Thyroid gland (tissue), 4 donors: Measurements from ENCODE around the gene PLCL1. TPM values are rescaled to one million over a fixed set of nuclear protein-coding genes. Genes with fewer than 3 reads are reported as not detected.

ENCODE experiments used
- DNase-seq, 2 donors: peaks; one replicate each; pipeline ENCODE4 v3.0.0-alpha.2; 2019
- H3K27ac ChIP-seq, 3 donors: fragments of 200-600 bp; sonication (generic); 1 replicate in 2 of 3; 2 replicates in 1 of 3; pipeline ENCODE4 v1.5.1; 2016 to 2019; ENCODE audit warnings: mild to moderate bottlenecking in 1 of 3, moderate library complexity in 1 of 3
- H3K27me3 ChIP-seq: fragments of 200-600 bp; sonication (generic); one replicate; pipeline ENCODE4 v1.5.1; 2019
- H3K36me3 ChIP-seq, 2 donors: fragments of 200-600 bp; sonication (generic); one replicate each; pipeline ENCODE4 v1.5.1; 2016 to 2019
- H3K4me1 ChIP-seq, 2 donors: fragments of 200-600 bp; sonication (generic); one replicate each; pipeline ENCODE4 v1.5.1; 2017 to 2019
- H3K4me3 ChIP-seq, 3 donors: fragments of 200-600 bp; sonication (generic); replicated peaks in 1 of 3; 1 replicate in 2 of 3; 2 replicates in 1 of 3; pipeline ENCODE4 v1.5.1; 2016; ENCODE audit warnings: mild to moderate bottlenecking in 1 of 3
- H3K9me3 ChIP-seq: fragments of 200-600 bp; sonication (generic); one replicate; pipeline ENCODE4 v1.5.1; 2017
- POLR2A ChIP-seq, 2 donors: fragments of 450-650 bp; IDR thresholded peaks; one replicate each; pipeline ENCODE4 v1.6.1; 2017; ENCODE audit warnings: antibody characterized with exemption in 2 of 2, mild to moderate bottlenecking in 2 of 2, moderate library complexity in 1 of 2
- WGBS, 2 donors: methylation state at CpG; one replicate each; pipeline ENCODE4 v1.1.5; 2017; 5-methylcytosine and 5-hydroxymethylcytosine counted together
- intact Hi-C: fragments of 100-400 bp; cut with DNase I; formaldehyde crosslinking; loops from one replicate; pipeline ENCODE4 v1.15.1; 2023
- total RNA-seq, 4 donors: library from RNA; depleted of rRNA; stranded (reverse); fragments of >200 nt; gene quantifications; one replicate each; pipeline ENCODE4 v1.2.3, GENCODE V29; 2016
- TF ChIP-seq, protein P1 (sequence below), 6 experiments: fragments of 200-600 bp in 3 of 6; fragments of 450-650 bp in 3 of 6; sonication (generic) in 3 of 6; IDR thresholded peaks; one replicate each; pipeline ENCODE4 v1.5.1; 2016 to 2019; ENCODE audit warnings: antibody characterized with exemption in 6 of 6, mild to moderate bottlenecking in 2 of 6, inconsistent platforms in 1 of 6, moderate library complexity in 1 of 6

Gene PLCL1
- total RNA-seq, 4 donors from 2014 or later, result 9.1 to 11.8 (median 9.9) TPM

DNA sequence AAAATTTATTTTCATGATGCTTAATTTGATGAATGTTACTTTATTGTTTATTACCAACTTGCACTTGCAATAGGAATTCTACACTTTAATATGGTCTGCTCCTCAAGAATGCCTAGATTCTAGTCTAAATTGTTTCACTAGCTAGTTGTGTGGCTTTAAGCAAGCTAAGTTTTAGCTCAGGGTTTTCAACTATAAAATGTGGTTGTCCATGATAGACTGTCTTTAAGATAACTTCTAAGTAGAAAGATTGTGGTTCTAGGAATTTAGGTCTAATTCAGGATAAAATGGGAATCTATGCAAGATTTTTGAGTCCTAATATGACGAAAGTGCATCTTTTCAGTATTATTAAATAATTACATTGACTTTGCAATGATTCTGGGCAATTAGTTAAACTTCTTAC is 294.0 kb downstream of the PLCL1 start:
- no peaks in the 10 kb centered on the region for H3K9me3 ChIP-seq
- TF ChIP-seq POLR2A (IDR thresholded peaks at IDR 0.05), result no peak
- TF ChIP-seq, protein P1, sequence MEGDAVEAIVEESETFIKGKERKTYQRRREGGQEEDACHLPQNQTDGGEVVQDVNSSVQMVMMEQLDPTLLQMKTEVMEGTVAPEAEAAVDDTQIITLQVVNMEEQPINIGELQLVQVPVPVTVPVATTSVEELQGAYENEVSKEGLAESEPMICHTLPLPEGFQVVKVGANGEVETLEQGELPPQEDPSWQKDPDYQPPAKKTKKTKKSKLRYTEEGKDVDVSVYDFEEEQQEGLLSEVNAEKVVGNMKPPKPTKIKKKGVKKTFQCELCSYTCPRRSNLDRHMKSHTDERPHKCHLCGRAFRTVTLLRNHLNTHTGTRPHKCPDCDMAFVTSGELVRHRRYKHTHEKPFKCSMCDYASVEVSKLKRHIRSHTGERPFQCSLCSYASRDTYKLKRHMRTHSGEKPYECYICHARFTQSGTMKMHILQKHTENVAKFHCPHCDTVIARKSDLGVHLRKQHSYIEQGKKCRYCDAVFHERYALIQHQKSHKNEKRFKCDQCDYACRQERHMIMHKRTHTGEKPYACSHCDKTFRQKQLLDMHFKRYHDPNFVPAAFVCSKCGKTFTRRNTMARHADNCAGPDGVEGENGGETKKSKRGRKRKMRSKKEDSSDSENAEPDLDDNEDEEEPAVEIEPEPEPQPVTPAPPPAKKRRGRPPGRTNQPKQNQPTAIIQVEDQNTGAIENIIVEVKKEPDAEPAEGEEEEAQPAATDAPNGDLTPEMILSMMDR (IDR thresholded peaks at IDR 0.05), result no peak
- no peaks in the 10 kb centered on the region for H3K4me1 ChIP-seq
- intact Hi-C loops, result no loop called here
- H3K36me3 ChIP-seq, result no peaks in the 10 kb centered on the region
- no peak overlapping the region for H3K27ac ChIP-seq
- no peak for DNase-seq
- WGBS, 2 donors, result 93 to 100% methylated on average over 1 of the region's 1 CpG
- no peak overlapping the region for H3K4me3 ChIP-seq
- no peaks in the 10 kb centered on the region for H3K27me3 ChIP-seq

DNA sequence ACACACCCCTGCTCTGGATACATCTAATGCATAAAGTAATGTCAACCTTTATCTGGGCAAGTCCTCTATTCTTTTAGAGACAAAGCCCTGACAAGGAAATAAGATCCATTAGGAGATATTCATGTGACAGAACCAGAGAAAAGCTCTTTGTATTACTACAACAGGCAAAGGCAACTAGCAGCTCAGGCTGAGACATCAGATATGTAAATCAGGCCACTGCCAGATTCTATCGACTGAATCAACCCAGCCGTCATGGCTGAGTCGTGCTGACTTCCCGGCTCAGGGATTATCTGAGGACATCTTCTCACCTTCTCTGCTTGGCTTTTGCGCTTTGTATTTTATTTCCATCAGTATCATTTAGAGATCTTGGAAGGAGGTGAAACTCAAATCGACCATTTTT is 294.5 kb downstream of the PLCL1 start:
- Histone ChIP-seq H3K9me3 (no peaks in the 10 kb centered on the region), H3K4me1 (no peaks in the 10 kb centered on the region), H3K4me3 (no peak overlapping the region), H3K36me3 (no peaks in the 10 kb centered on the region), H3K27me3 (no peaks in the 10 kb centered on the region), H3K27ac (no peak overlapping the region)
- DNase-seq, result no peak
- WGBS, 2 donors, result 46 to 59% methylated on average over 6 of the region's 6 CpGs
- no peak for TF ChIP-seq POLR2A (IDR thresholded peaks at IDR 0.05)
- intact Hi-C loops, result no loop called here

DNA sequence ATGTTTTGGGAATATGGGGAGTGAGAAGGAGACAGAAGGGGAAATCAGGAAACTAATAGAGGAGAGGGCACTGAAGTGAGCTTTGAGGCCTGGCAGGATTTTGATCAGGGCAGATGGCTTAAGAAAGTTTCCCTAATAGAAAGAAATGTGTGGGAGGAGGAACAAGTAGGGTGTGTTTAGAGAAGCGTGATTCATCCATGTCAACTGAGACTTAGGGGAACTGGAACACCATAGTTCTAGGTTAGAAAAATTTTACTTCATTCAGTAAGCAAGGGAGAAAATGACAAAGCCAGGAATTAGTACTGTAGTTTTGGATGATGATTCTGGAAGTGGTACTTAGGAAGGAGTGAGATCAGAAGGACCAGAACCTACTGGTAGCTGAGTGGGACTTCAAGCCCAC is 296.0 kb downstream of the PLCL1 start:
- WGBS, 2 donors, result 58 to 60% methylated on average over 1 of the region's 1 CpG
- DNase-seq, result no peak
- no peaks in the 10 kb centered on the region for H3K27me3 ChIP-seq
- no peaks in the 10 kb centered on the region for H3K9me3 ChIP-seq
- H3K36me3 ChIP-seq, result no peaks in the 10 kb centered on the region
- H3K27ac ChIP-seq, result no peak overlapping the region
- TF ChIP-seq, protein P1 (IDR thresholded peaks at IDR 0.05), result no peak
- no peak for TF ChIP-seq POLR2A (IDR thresholded peaks at IDR 0.05)
- H3K4me3 ChIP-seq, result no peak overlapping the region
- intact Hi-C loops, result no loop called here
- H3K4me1 ChIP-seq, result no peaks in the 10 kb centered on the region

- intact Hi-C loops, result no loop called here
- no peak for DNase-seq
- TF ChIP-seq, protein P1 (IDR thresholded peaks at IDR 0.05), result no peak
- no peak for TF ChIP-seq POLR2A (IDR thresholded peaks at IDR 0.05)
- H3K9me3 ChIP-seq, result no peaks in the 10 kb centered on the region
- H3K4me1 ChIP-seq, result no peaks in the 10 kb centered on the region
- no peak overlapping the region for H3K27ac ChIP-seq
- H3K27me3 ChIP-seq, result no peaks in the 10 kb centered on the region
- WGBS, 2 donors, result 94 to 98% methylated on average over 3 of the region's 3 CpGs
- H3K4me3 ChIP-seq, result no peak overlapping the region
- H3K36me3 ChIP-seq, result no peaks in the 10 kb centered on the region
These were observed 297.3 kb downstream of the PLCL1 start for GRCh38 chr2:198101688-198102087.

DNA sequence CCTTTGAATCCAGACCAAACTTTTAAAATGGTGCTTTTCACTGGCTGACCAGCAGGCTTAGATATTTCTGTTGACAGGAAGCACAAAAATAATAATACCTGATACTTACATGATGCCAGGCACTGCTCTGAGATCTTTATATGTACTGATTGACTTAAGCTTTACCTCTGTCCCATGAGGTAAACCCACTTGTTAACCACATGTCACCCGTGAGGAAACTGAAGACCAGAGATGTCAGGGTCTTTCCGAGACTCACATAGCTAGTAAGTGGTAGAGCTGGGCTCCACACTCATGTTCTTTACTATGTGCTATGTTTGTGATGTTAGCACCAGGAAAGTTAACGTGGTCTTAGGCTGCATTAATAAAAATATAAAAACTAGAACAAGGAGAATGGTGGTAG is 297.7 kb downstream of the PLCL1 start:
- TF ChIP-seq, protein P1 (IDR thresholded peaks at IDR 0.05), result no peak
- TF ChIP-seq POLR2A (IDR thresholded peaks at IDR 0.05), result no peak
- intact Hi-C loops, result no loop called here
- no peak overlapping the region for H3K27ac ChIP-seq
- 92 to 93% methylated on average over 3 of the region's 3 CpGs for WGBS, 2 donors
- H3K36me3 ChIP-seq, result no peaks in the 10 kb centered on the region
- DNase-seq, result no peak
- no peaks in the 10 kb centered on the region for H3K27me3 ChIP-seq
- no peak overlapping the region for H3K4me3 ChIP-seq
- no peaks in the 10 kb centered on the region for H3K9me3 ChIP-seq
- H3K4me1 ChIP-seq, result no peaks in the 10 kb centered on the region

GRCh38 chr2:198102856-198103255 is 298.5 kb downstream of the PLCL1 start:
- TF ChIP-seq POLR2A (IDR thresholded peaks at IDR 0.05), result no peak
- TF ChIP-seq, protein P1 (IDR thresholded peaks at IDR 0.05), result no peak
- Histone ChIP-seq H3K36me3 (no peaks in the 10 kb centered on the region), H3K9me3 (no peaks in the 10 kb centered on the region), H3K27ac (no peak overlapping the region), H3K27me3 (no peaks in the 10 kb centered on the region), H3K4me3 (no peak overlapping the region), H3K4me1 (no peaks in the 10 kb centered on the region)
- 83 to 84% methylated on average over 2 of the region's 2 CpGs for WGBS, 2 donors
- intact Hi-C loops, result no loop called here
- DNase-seq, result no peak
